A549 (cell line): ENCODE data around the gene SKIDA1. TPM values are rescaled to one million over a fixed set of nuclear protein-coding genes. Genes with fewer than 3 reads are reported as not detected.

Experiments used
- ATAC-seq, 2 experiments: fragments of 200-7000 bp in 1 of 2; fragments of >200 bp in 1 of 2; cut with Nextera tagmentation in 1 of 2; cut with Tn5 transposase in 1 of 2; 3 replicates each; pipeline versions ENCODE4 v1.8.0 to v1.9.1; 2018 to 2020; ENCODE audit warnings: mild to moderate bottlenecking in 1 of 2, moderate library complexity in 1 of 2
- CTCF ChIA-PET: fragments of 300-600 bp; sonication (Branson Sonifier 250); formaldehyde crosslinking; extraction: SDS; loops from one replicate; lab custom pipeline; 2021; ENCODE audit warnings: antibody characterized with exemption, inconsistent platforms; lab: Yijun Ruan, JAX
- POLR2A ChIA-PET: fragments of 350-600 bp; formaldehyde crosslinking; extraction: SDS; loops from one replicate; lab custom pipeline; 2021; ENCODE audit warnings: antibody characterized with exemption, inconsistent platforms; lab: Yijun Ruan, JAX
- DNase-seq, 2 experiments: peaks; one replicate each; pipeline versions ENCODE4 v3.0.0 to v3.0.0-alpha.2; 2011 to 2016; ENCODE audit warnings: low read depth in 1 of 2, low spot score in 1 of 2
- FAIRE-seq: peaks from 2 replicates; lab custom pipeline; 2011; peaks lifted over from hg19 to GRCh38; lab: Jason Lieb, UNC
- H3K27ac ChIP-seq, 2 experiments: fragments of >200 bp; sonication (Bioruptor Twin); formaldehyde crosslinking; 3 replicates each; pipeline ENCODE4 v1.5.1; 2016 to 2017
- H3K4me1 ChIP-seq: fragments of >200 bp; sonication (Bioruptor Twin); formaldehyde crosslinking; 3 replicates; pipeline ENCODE4 v1.6.1; 2016
- H3K4me2 ChIP-seq: fragments of >200 bp; sonication (Bioruptor Twin); formaldehyde crosslinking; 3 replicates; pipeline ENCODE4 v1.6.1; 2016
- H3K4me3 ChIP-seq: fragments of >200 bp; sonication (Bioruptor Twin); formaldehyde crosslinking; 3 replicates; pipeline ENCODE4 v1.5.1; 2016
- H3K9me3 ChIP-seq: fragments of >200 bp; sonication (Bioruptor Twin); formaldehyde crosslinking; 3 replicates; pipeline ENCODE4 v1.6.1; 2016
- CEBPB ChIP-seq, 2 experiments: fragments of >200 bp in 1 of 2; sonication (Bioruptor Twin) in 1 of 2; formaldehyde crosslinking in 1 of 2; IDR thresholded peaks; 2 replicates each; pipeline ENCODE4 v1.6.1; 2012 to 2016
- CHD2 ChIP-seq: fragments of 150-350 bp; IDR thresholded peaks from 2 replicates; pipeline ENCODE4 v1.6.1; 2014; ENCODE audit warnings: low read length; ENCODE audit not compliant: partially characterized antibody
- GATA3 ChIP-seq: IDR thresholded peaks from 2 replicates; pipeline ENCODE4 v1.6.1; 2012; ENCODE audit warnings: borderline replicate concordance
- RAD21 ChIP-seq, 2 experiments: fragments of >200 bp in 1 of 2; sonication (Bioruptor Twin) in 1 of 2; formaldehyde crosslinking in 1 of 2; IDR thresholded peaks in 1 of 2; conservative IDR thresholded peaks in 1 of 2; 2 replicates in 1 of 2; 3 replicates in 1 of 2; pipeline ENCODE4 v1.6.1; 2012 to 2018; ENCODE audit warnings: inconsistent platforms in 1 of 2
- RARB ChIP-seq: fragments of 250-450 bp; sonication (Bioruptor Pico); IDR thresholded peaks from 2 replicates; pipeline ENCODE4 v1.8.0; 2021; ENCODE audit warnings: mild to moderate bottlenecking, moderate library complexity
- RCOR1 ChIP-seq: fragments of 150-350 bp; IDR thresholded peaks from 2 replicates; pipeline ENCODE4 v1.6.1; 2014; ENCODE audit warnings: antibody characterized with exemption, low read length, low read depth
- WGBS: methylation state at CpG from one replicate; pipeline ENCODE4 v1.1.6; 2017; ENCODE audit errors: missing lambda C conversion rate; 5-methylcytosine and 5-hydroxymethylcytosine counted together
- polyA plus RNA-seq, 4 experiments: library from polyadenylated mRNA; depleted of rRNA in 3 of 4; stranded (reverse); fragments of >200 nt; fragmentation: RNase III in 1 of 4; extraction: RNeasy Plus Mini Kit Qiagen cat#74134 plus additional on column Dnase treatment in 1 of 4; gene quantifications; 2 replicates in 3 of 4; 3 replicates in 1 of 4; pipeline ENCODE4 v1.2.3, GENCODE V29; 2011 to 2017
- small RNA-seq, 6 experiments: library from RNA; depleted of rRNA; stranded (forward); fragments of <200 nt; gene quantifications; one replicate each; pipeline ENCODE3, GENCODE V24; 2012
- TF ChIP-seq, protein P1 (sequence below): fragments of 200-600 bp; sonication (generic); IDR thresholded peaks from 2 replicates; pipeline ENCODE4 v1.6.1; 2016; ENCODE audit warnings: antibody characterized with exemption, mild to moderate bottlenecking, moderate library complexity
- TF ChIP-seq, protein P2 (sequence below): IDR thresholded peaks from 2 replicates; pipeline ENCODE4 v1.6.1; 2012
- TF ChIP-seq, protein P3 (sequence below): fragments of >200 bp; sonication (Bioruptor Twin); formaldehyde crosslinking; IDR thresholded peaks from 2 replicates; pipeline ENCODE4 v1.6.1; 2016
- TF ChIP-seq, protein P4 (sequence below): fragments of >200 bp; sonication (Bioruptor Twin); formaldehyde crosslinking; IDR thresholded peaks from 3 replicates; pipeline ENCODE4 v1.6.1; 2016
- TF ChIP-seq, protein P5 (sequence below): fragments of >200 bp; sonication (Bioruptor Twin); formaldehyde crosslinking; IDR thresholded peaks from 3 replicates; pipeline ENCODE4 v1.5.1; 2016

SKIDA1 gene
- polyA plus RNA-seq, 2 of the 4 experiments (the other 2 are of a cell fraction): 1.0 to 4.1 TPM

DNA sequence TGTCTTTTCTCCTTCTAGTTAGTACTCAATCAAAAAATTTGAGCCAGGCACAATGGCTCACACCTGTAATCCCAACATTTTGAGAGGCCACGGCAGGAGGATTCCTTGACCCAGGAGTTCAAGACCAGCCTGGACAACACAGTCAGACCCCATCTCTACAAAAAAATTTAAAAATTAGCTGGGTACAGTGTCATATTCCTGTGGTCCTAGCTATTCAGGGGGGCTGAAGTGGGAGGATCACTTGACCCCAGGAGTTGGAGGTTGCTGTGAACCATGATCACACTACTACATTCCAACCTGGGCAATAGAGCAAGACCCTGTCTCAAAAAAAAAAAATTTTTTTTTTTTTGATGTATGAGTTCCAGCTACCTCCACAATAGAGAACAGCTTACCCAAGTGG, 57.8 kb downstream of the SKIDA1 start:
- TF ChIP-seq RCOR1 (no peak), CEBPB (IDR thresholded peaks at IDR 0.05) (no peak), CHD2 (no peak)
- TF ChIP-seq, protein P1, sequence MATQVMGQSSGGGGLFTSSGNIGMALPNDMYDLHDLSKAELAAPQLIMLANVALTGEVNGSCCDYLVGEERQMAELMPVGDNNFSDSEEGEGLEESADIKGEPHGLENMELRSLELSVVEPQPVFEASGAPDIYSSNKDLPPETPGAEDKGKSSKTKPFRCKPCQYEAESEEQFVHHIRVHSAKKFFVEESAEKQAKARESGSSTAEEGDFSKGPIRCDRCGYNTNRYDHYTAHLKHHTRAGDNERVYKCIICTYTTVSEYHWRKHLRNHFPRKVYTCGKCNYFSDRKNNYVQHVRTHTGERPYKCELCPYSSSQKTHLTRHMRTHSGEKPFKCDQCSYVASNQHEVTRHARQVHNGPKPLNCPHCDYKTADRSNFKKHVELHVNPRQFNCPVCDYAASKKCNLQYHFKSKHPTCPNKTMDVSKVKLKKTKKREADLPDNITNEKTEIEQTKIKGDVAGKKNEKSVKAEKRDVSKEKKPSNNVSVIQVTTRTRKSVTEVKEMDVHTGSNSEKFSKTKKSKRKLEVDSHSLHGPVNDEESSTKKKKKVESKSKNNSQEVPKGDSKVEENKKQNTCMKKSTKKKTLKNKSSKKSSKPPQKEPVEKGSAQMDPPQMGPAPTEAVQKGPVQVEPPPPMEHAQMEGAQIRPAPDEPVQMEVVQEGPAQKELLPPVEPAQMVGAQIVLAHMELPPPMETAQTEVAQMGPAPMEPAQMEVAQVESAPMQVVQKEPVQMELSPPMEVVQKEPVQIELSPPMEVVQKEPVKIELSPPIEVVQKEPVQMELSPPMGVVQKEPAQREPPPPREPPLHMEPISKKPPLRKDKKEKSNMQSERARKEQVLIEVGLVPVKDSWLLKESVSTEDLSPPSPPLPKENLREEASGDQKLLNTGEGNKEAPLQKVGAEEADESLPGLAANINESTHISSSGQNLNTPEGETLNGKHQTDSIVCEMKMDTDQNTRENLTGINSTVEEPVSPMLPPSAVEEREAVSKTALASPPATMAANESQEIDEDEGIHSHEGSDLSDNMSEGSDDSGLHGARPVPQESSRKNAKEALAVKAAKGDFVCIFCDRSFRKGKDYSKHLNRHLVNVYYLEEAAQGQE: no peak
- TF ChIP-seq, protein P2, sequence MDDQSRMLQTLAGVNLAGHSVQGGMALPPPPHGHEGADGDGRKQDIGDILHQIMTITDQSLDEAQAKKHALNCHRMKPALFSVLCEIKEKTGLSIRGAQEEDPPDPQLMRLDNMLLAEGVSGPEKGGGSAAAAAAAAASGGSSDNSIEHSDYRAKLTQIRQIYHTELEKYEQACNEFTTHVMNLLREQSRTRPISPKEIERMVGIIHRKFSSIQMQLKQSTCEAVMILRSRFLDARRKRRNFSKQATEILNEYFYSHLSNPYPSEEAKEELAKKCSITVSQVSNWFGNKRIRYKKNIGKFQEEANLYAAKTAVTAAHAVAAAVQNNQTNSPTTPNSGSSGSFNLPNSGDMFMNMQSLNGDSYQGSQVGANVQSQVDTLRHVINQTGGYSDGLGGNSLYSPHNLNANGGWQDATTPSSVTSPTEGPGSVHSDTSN: no peak
- TF ChIP-seq, protein P3, sequence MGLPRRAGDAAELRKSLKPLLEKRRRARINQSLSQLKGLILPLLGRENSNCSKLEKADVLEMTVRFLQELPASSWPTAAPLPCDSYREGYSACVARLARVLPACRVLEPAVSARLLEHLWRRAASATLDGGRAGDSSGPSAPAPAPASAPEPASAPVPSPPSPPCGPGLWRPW: no peak
- TF ChIP-seq, protein P4, sequence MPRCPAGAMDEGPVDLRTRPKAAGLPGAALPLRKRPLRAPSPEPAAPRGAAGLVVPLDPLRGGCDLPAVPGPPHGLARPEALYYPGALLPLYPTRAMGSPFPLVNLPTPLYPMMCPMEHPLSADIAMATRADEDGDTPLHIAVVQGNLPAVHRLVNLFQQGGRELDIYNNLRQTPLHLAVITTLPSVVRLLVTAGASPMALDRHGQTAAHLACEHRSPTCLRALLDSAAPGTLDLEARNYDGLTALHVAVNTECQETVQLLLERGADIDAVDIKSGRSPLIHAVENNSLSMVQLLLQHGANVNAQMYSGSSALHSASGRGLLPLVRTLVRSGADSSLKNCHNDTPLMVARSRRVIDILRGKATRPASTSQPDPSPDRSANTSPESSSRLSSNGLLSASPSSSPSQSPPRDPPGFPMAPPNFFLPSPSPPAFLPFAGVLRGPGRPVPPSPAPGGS: no peak
- Histone ChIP-seq H3K4me3 (no peak overlapping the region), H3K4me2 (no peak overlapping the region), H3K4me1 (no peaks in the 10 kb centered on the region), H3K27ac (no peak overlapping the region), H3K9me3 (no peaks in the 10 kb centered on the region)
- no peak for FAIRE-seq
- DNase-seq: no peak
- POLR2A ChIA-PET: no interaction called here
- ATAC-seq: no peak
- CTCF ChIA-PET: no interaction called here
- whole genome bisulfite sequencing: 91% methylated on average over 1 of the region's 1 CpG

DNA sequence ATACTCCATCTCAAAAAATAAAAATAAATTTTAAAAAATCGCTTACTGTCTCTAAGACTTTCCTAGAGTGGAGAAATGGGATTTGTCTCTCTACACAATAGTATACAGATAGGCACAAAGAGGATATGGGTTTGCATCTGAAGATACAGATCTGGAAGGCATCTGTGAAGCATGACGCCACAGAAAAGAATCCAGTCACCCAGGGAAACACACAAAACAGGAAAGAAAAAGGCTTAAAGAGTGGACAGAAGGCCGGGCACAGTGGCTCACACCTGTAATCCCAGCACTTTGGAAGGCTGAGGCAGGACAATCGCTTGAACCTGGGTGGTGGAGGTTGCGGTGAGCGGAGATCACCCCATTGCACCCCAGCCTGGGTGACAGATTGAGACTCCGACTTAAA, 61.3 kb downstream of the SKIDA1 start:
- H3K4me1 ChIP-seq: no peaks in the 10 kb centered on the region
- 0 out of 3 replicates have a peak, but pooled peaks cover 5% of the 10 kb centered on the region for H3K9me3 ChIP-seq
- TF ChIP-seq RARB (no peak), GATA3 (no peak), RAD21 (conservative IDR thresholded peaks at IDR 0.05 in 1 of 2, IDR thresholded peaks at IDR 0.05 in 1 of 2) (no peak)
- TF ChIP-seq, protein P4: no peak
- TF ChIP-seq, protein P5, sequence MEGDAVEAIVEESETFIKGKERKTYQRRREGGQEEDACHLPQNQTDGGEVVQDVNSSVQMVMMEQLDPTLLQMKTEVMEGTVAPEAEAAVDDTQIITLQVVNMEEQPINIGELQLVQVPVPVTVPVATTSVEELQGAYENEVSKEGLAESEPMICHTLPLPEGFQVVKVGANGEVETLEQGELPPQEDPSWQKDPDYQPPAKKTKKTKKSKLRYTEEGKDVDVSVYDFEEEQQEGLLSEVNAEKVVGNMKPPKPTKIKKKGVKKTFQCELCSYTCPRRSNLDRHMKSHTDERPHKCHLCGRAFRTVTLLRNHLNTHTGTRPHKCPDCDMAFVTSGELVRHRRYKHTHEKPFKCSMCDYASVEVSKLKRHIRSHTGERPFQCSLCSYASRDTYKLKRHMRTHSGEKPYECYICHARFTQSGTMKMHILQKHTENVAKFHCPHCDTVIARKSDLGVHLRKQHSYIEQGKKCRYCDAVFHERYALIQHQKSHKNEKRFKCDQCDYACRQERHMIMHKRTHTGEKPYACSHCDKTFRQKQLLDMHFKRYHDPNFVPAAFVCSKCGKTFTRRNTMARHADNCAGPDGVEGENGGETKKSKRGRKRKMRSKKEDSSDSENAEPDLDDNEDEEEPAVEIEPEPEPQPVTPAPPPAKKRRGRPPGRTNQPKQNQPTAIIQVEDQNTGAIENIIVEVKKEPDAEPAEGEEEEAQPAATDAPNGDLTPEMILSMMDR: no peak
- 76% methylated on average over 7 of the region's 7 CpGs for WGBS
- DNase-seq: no peak
- no peak overlapping the region for H3K4me2 ChIP-seq
- no peak for ATAC-seq
- POLR2A ChIA-PET: no interaction called here
- no peak overlapping the region for H3K27ac ChIP-seq
- no peak for FAIRE-seq
- CTCF ChIA-PET: interaction anchor here (0.6 kb wide), 1 partner anchor 50 kb away, joined by 4 read pairs; no protein-coding TSS in a partner anchor
- H3K4me3 ChIP-seq: no peak overlapping the region

Small RNA genes within 50 kb of the gene (small RNA-seq; reads per million reads assigned to genes)
- gene MIR1915: 0 to 13.4 (median 2.6) reads per million in 6 experiments
- 0 reads per million in 6 experiments for gene RF00019
- 0 reads per million in 6 experiments for gene RNU6-306P

Other genes with a start within 250 kb of the SKIDA1 start
- gene MLLT10, start 8.6 kb upstream of the SKIDA1 start, polyA plus RNA-seq (2011; rRNA removed): 54.1 and 55.5 TPM in 2 replicates
- 35.3 to 41.7 TPM (median 38.9 TPM) in 3 replicates for gene MLLT10, start 8.6 kb upstream of the SKIDA1 start, polyA plus RNA-seq (2017; fragmentation: RNase III; extraction: RNeasy Plus Mini Kit Qiagen cat#74134 plus additional on column Dnase treatment)